Thoracic aorta (tissue), 2 donors: Measurements from ENCODE around the gene TAC3. TPM values are rescaled to one million over a fixed set of nuclear protein-coding genes. Genes with fewer than 3 reads are reported as not detected.
A peak's percentile ranks its signal among the peaks of the same experiment; 100 is the strongest.

Experiments used
- ATAC-seq: fragments of 150-250 bp; one replicate; pipeline ENCODE4 v1.8.0; 2017; ENCODE audit warnings: low read depth; ENCODE audit not compliant: insufficient number of reproducible peaks, low FRiP score
- DNase-seq: peaks from one replicate; pipeline ENCODE4 v3.0.0-alpha.2; 2020; ENCODE audit warnings: low spot score
- H3K27ac ChIP-seq, 2 donors: fragments of 200-600 bp; sonication (generic); 1 replicate in 1 of 2; 2 replicates in 1 of 2; pipeline ENCODE4 v1.5.1; 2016; ENCODE audit warnings: mild to moderate bottlenecking in 2 of 2, moderate library complexity in 2 of 2
- H3K27me3 ChIP-seq: fragments of 200-600 bp; sonication (generic); replicated peaks from 2 replicates; pipeline ENCODE4 v1.6.0; 2016; ENCODE audit warnings: mild to moderate bottlenecking; ENCODE audit not compliant: insufficient read depth
- H3K36me3 ChIP-seq: fragments of 200-600 bp; sonication (generic); one replicate; pipeline ENCODE4 v1.5.1; 2016
- H3K4me1 ChIP-seq, 2 donors: fragments of 200-600 bp; sonication (generic); 1 replicate in 1 of 2; 2 replicates in 1 of 2; pipeline versions ENCODE4 v1.5.1 to v1.6.0; 2016; ENCODE audit warnings: low read depth in 2 of 2, mild to moderate bottlenecking in 1 of 2; ENCODE audit not compliant: control insufficient read depth in 1 of 2
- H3K4me3 ChIP-seq: fragments of 200-600 bp; sonication (generic); 2 replicates; pipeline ENCODE4 v1.5.1; 2016; ENCODE audit warnings: mild to moderate bottlenecking
- H3K9me3 ChIP-seq: fragments of 200-600 bp; sonication (generic); 2 replicates; pipeline ENCODE4 v1.5.1; 2016
- total RNA-seq, 2 donors: library from RNA; depleted of rRNA; stranded (reverse); fragments of >200 nt; gene quantifications; one replicate each; pipeline versions ENCODE4 v1.1.0 to v1.2.3, GENCODE V29; 2016
- TF ChIP-seq, protein P1 (sequence below): fragments of 200-600 bp; sonication (generic); IDR thresholded peaks from one replicate; pipeline ENCODE4 v1.5.1; 2019; ENCODE audit warnings: antibody characterized with exemption

TAC3 gene
- total RNA-seq, 2 donors from 2014 or later = not detected

DNA sequence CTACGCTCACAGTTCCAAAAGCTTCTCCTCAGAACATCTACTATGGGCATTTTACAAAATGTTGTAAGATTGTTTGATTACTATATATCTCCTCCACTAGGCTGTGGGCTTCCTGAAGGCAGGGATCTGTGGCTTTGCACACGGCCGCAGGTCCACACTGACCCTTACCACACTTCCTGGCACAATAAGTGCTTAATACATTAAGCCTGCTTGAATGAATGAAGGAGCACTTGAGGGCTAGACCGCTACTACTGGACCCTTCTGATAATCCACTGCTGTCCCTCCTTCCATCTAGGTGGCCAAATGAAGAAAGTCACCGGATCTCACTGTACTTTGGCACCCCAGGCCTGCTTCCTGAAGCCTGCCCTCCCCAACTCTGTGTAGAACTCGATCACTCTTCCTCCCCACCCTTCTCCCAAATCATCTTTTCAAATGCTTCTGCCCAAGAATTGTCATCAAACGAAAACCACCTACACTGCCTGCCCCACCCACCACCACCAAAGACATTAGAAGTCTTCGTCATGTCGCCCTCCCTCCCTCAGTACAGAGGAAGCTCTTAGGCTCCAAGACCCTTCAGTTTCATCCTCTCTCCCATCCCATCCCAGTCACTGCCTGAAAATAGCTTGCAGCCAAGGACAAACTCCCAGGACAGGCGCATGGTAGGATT, 9.4 kb downstream of the TAC3 start:
- DNase-seq (no peak), ATAC-seq (no peak)
- peaks cover 22% of the 10 kb centered on the region for H3K36me3 ChIP-seq
- peaks cover 14 to 20% of the 10 kb centered on the region in 2 donors for H3K4me1 ChIP-seq
- H3K9me3 ChIP-seq = no peaks in the 10 kb centered on the region
- H3K27me3 ChIP-seq = no peaks in the 10 kb centered on the region
- H3K4me3 ChIP-seq = peak overlapping the region; percentile 88
- TF ChIP-seq, protein P1, sequence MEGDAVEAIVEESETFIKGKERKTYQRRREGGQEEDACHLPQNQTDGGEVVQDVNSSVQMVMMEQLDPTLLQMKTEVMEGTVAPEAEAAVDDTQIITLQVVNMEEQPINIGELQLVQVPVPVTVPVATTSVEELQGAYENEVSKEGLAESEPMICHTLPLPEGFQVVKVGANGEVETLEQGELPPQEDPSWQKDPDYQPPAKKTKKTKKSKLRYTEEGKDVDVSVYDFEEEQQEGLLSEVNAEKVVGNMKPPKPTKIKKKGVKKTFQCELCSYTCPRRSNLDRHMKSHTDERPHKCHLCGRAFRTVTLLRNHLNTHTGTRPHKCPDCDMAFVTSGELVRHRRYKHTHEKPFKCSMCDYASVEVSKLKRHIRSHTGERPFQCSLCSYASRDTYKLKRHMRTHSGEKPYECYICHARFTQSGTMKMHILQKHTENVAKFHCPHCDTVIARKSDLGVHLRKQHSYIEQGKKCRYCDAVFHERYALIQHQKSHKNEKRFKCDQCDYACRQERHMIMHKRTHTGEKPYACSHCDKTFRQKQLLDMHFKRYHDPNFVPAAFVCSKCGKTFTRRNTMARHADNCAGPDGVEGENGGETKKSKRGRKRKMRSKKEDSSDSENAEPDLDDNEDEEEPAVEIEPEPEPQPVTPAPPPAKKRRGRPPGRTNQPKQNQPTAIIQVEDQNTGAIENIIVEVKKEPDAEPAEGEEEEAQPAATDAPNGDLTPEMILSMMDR = no peak
- H3K27ac ChIP-seq = peak overlapping the region in 1 of 2 donors; percentile 27

DNA sequence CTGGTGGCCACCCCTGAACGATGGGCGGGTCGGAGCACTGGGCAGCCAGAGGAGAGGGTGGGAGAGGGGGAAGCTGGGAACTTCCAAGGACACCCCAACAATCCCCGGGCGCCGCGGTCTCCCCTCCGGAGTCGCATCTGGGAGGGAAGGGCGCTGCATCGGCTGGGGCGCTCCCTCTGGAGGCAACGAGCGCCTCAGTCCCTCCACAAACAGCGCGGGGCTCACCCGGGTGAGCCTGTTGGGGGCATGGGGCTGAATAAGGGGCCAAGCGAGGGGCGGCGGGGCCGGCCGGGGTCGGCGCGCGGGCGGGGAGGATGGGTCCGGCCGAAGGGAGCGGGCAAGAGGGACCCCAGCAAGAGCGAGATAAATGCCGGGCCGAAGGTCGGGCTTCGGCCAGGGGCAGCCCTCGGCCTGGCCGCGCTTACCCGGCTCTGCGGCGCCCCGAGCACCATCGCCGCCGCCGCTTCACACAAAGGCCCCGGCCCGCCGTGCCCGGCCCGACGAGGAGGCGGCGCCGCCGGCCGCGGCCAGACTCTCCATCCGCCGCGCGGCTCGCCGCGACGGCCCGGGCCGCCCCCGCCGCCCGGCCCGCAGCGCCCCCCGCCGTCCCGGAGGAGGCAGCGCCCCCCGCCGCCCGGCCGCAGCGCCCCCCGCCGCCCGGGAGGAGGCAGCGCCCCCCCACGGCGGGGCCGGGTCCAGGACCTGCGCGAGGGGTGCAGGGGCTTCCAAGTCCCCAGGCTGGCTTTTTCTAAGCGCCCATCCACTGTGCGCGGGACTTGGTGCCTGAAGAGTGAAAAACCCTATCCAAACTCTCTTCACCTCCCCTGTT, 10.1 kb downstream of the TAC3 start, which contains the start of gene ZBTB39:
Gene ZBTB39, minus strand, starts transcription at position 567 of the 829 bp plus-strand sequence. CDS start 1,629 bp downstream, outside the sequence.
- peaks cover 22% of the 10 kb centered on the region for H3K36me3 ChIP-seq
- peak within 1 kb of the TSS; percentile 57 to 70 for H3K27ac ChIP-seq
- no peaks in the 10 kb centered on the region for H3K27me3 ChIP-seq
- H3K4me1 ChIP-seq = peaks cover 14 to 20% of the 10 kb centered on the region in 2 donors
- peak; percentile 49 for ATAC-seq
- no peak for DNase-seq
- H3K9me3 ChIP-seq = no peaks in the 10 kb centered on the region
- H3K4me3 ChIP-seq = peak within 1 kb of the TSS; percentile 88
- TF ChIP-seq, protein P1 = peak; percentile 44

DNA sequence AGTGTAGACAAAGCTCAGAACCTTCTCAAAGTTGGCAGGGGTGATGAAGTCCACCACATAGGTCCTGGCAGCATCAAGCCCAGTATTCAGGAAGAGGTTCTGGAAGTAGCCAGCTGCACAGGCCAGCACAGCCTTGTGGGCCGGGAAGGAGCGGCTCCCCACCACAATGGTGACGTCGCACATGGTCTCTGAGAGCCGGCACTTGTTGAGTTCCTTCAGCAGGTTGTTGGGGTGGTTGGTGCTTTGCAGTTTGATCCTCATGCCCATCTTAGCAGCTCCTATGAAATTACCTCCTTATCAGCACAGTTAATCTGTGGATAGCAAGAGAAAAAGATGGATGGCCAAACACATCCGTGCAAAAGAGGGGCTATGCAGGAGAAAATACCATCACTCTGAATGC, 11.7 kb downstream of the TAC3 start:
- Histone ChIP-seq H3K9me3 (no peaks in the 10 kb centered on the region), H3K36me3 (peaks cover 22% of the 10 kb centered on the region), H3K27me3 (no peaks in the 10 kb centered on the region), H3K4me3 (no peak overlapping the region), H3K27ac (no peak overlapping the region), H3K4me1 (peaks cover 14 to 20% of the 10 kb centered on the region in 2 donors)
- no peak for ATAC-seq
- no peak for DNase-seq
- TF ChIP-seq, protein P1 = no peak

DNA sequence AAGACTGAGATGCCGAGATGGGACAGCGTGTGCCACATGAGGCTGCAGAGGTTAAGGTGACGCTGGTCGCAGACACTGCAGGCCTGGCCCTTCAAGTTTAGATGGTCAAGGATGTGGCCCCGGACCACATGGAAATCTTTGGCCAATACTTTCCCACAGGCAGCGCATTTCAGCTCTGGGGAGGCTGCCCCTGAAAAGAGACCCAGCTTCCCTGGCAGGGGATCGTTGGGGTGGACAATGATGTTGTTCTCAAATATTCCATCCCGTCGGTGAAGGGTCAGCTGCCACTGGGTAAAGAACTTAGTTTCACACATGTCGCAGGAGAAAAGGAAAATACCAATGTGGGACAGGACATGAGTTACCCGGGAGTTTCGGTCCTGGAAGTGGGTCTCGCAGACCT, 12.9 kb downstream of the TAC3 start:
- Histone ChIP-seq H3K27ac (no peak overlapping the region), H3K9me3 (no peaks in the 10 kb centered on the region), H3K36me3 (peaks cover 22% of the 10 kb centered on the region), H3K27me3 (no peaks in the 10 kb centered on the region), H3K4me3 (no peak overlapping the region), H3K4me1 (peaks cover 14 to 20% of the 10 kb centered on the region in 2 donors)
- DNase-seq = no peak
- TF ChIP-seq, protein P1 = no peak
- ATAC-seq = no peak

DNA sequence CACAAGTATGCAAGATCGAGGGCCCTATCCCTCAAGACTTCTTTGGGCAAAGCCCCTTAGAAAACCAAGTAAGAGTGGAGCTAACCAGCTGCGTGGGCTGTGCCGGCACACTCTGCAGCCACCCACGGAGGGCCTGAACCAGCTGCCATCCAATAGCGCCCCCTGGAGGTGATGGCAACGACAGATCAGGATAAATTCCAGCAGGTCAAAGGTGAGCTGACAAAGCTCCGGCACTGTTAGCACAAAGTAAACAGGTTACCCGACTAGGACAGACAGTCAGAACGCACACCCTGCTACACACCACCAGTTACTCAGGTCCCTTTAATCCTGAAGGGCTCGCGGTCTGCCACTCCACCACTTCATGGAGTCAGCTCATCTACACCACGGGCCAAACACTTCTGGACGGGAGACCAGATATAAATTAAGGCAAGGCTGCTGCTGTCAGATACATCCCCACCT, 14.9 kb downstream of the TAC3 start:
- Histone ChIP-seq H3K27ac (no peak overlapping the region), H3K4me1 (peaks cover 10 to 12% of the 10 kb centered on the region in 2 donors), H3K27me3 (no peaks in the 10 kb centered on the region), H3K36me3 (peaks cover 22% of the 10 kb centered on the region), H3K4me3 (no peak overlapping the region), H3K9me3 (no peaks in the 10 kb centered on the region)
- no peak for DNase-seq
- ATAC-seq = no peak
- TF ChIP-seq, protein P1 = peak; percentile 46
